Fibroblast of skin of right quadriceps (primary cell): ENCODE measurements around the gene LAMA3.
A peak's percentile ranks its signal among the peaks of the same experiment; 100 is the strongest.

Source experiments
- DNase-seq: peaks from one replicate; pipeline ENCODE4 v3.0.0-alpha.2; 2013

The LAMA3 gene

DNA sequence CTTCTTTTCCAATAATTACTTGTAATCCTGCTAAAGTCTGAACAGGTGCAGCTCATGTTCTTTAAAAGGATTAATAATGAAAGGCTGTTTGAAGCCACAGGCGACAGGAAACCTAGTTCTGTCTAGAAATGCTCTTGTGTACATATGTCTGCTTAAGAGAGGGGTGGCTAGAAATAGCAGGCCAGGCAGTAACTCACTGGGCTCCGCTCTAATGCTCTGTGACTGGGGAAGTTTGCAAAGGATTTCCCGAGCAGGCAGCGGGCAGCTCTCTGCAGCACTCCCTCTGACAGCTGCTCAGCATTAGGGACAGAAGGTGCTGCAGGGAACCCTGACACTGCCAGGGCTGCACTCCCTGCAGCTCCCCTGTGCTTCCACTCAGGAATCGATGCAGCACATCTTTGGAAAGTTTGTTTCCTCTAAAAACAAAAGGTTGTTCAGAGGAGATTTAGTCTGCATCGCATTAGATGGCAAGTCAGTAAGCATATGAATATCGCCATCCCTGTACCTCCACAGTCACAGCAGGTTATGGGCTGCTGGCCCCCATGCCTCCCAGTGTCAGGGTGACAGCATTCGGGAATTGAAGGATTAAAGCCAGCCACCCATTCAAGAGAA is 292.2 kb downstream of the LAMA3 start:
- DNase-seq, result no peak

DNA sequence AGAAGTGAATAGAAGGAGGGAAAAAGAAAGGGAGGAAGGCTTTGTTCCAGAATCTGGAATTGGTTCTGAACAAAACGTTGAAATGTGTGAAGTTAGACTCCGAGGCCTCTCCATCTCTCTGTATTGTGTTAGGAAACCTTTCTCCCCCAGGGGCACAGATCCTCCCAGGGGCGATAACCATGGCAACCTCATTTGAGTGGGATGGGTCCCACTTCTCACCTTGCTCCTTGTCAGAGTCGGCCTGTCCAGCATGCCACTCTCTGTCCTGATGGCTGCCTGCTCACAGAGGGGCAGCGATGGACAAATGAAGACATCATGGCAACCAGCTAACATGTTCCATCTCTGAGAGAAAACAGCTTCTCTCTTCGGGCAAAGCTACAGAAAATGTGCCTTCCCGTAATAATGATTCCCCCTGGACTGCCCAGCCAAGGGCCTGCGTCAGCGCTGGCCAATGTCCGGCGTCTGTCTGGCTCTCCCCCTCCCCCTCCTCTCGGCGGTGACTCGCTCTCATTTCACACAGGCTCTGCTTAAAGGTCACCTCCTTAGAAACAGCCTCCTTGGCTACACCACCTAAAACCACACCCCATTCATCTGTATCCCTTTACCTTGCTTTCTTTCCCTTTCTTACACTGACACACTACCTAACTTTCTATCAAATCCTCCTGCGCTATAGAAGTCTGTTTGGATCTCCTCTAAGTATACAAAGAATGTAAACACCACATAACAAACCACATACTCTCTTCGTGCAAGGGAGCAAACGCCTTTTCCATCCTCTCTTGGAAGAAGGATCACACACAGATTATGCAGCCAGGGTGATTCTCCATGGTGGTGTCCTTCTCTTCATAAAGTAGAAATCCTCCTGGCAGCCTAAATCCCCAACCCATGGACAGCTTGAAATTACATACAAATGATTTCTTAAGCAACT is 293.2 kb downstream of the LAMA3 start:
- peak; percentile 44 for DNase-seq

DNA sequence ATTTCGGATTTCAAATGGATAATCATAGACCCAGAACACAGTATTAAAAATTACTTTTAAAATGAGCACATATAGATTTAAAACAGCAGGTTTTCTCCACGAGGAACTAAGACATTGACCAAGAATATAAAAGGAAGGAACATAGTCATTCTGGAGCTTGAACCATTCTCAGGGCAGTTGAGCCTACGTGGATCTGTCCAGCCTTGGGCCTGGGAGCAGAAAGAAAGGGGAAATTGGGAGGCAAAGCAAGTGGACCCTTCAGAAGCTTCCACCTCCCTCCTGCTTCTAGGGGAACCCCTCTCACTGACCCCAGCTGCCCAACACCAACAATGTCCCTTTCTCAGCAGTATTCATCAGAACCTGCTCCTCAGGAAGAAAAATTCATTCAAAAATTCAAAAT is 293.9 kb downstream of the LAMA3 start:
- no peak for DNase-seq

DNA sequence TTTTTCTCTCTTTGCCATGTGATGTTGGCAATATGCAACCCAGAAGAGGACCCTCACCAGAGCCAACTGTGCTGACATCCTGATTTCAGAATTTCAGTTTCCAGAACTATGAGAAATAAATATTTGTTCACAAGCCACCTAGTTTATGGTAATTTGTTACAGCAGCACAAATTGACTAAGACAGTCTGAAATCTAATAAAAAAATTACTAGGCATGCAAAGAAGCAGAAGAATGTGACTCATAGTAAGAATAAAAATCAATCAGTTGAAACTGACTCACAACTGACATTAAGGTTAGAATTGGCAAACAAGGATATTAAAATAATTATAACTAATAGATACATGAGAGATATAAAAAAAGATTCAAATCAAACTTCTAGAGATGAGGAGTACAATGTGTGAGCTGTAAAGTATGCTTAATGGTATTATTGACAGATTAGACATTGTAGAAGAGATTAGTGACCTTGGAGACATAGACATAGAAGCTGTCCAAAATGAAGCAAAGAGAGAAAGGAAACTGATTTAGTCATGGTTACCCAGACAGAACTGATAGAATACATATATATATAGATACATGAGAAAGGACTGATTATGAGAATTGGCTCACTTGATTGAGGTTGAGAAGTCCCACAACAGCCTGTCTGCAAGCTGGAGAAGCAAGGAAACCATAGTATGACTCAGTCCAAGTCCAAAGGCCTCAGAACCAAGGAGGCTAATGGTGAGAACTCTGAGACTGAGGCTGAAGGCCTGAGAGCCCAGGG is 297.5 kb downstream of the LAMA3 start:
- no peak for DNase-seq

DNA sequence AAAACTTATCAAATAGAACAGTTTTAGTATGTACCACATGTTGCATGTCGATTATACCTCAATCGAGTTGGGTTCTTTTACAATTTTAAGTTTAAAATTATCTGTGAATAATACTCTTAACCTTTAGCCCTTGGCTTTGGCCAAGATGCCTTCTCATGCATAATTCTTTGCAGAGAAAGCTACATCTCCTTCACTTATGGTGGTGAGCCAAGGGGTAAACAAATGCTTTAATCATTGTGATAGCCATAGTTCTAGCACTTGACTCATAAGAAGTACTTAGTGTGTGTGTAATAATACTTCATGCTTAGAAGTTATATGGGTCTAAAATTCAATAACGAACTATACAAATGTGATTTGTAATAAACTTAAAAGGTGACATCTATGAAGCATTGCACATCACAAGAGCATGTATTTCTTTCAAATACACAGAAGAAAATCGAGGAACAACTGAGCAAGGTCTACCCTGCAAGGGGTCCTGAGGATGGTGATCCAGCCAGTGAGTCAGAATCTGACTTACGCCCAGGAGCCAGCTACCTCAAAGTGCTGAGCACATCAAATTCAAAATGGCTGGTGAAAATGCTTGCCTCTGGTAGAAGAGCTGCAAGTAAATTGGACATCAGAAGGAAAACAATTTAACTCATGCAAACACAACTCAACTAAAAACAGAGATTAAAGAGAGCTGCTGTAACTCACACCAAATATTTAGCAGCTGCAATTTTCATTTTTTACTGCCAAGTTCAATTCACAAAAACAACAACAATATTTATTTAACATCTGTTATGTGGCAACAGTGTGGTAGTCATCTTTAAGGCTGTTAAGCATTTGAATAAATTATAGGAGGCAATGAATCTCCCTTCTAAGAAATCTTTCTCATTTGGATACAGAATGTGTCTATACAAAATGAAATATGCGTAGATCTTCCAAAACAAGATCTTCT is 301.5 kb downstream of the LAMA3 start:
- peak; percentile 4 for DNase-seq

DNA sequence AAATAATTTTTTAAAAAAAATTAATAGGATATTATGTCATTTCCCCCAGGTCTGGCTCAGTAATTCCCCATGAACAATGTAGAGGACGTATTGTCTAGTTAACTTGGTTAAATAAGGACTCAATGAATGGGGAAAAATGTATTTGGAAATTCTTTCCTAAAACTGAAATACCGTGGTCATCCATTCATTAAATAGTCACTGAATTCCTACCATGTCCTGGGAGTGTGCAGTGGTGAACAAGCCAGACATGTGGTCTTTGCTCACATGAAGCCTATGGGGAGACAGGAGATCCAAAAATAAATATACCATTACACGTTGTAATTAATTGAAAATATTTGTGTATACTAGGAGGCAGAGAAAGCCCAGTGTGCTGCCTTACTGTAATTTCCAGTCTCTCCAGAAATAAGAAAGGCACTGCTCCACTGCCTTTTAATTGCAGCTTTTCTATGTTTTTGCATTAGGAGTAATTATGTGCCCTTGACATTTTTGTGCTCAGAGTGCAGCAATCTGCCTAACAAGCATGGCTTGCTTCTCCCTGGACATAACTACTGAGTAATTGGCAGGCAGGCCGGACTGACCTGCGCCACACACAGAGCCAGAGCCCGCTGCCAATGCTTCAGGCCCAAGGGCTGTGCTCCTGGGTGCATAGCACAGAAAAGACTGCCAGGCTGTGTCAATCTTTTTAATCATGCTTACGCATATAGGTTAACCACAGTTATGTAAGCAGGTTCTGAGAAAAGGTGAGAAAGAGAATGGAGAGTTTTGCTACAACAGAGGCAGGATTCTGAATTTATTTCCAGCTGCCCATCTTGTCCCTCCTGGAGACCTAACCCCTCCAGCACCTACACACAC is 303.1 kb downstream of the LAMA3 start:
- peak; percentile 50 for DNase-seq

DNA sequence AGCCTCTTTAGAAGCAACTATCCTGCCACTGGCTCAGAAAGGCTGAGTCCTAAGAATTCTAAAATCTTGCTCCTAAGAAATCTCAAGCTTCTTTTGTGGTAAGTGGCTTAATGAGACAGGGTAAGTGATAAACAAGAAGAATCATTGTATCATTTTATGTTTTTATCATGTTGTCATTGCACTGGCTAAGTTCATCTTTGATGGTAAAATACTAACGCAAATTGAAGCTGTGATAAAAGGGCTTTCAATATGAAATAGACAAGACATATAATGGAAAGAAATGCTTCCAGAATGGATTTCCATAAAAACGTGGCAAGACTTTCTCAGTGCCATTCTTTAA is 303.7 kb downstream of the LAMA3 start:
- no peak for DNase-seq

DNA sequence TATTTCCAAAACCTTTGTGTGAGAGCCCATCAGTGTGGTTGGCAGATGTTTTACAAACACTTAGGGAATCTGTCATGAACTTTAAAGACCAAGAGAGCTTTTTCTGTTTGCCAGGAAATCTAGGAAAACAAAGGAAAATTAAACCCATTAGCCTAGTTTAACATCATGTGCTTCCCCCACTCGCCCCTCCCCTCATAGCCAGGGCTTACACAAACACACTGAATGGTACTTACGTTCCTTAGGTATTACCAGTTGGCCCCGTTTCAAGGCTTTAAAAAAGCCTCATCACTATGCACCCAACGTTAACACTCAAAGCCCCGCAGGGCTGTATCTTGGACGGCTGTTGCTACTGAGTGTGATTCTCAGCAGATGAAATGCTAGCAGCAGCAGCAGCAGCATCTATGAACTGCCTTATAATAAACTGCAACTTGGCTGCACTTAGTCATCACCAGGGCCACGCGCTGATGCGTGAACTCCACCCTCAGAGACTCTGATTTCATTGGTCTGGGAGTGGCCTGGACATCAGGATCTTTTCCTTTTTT is 305.2 kb downstream of the LAMA3 start:
- DNase-seq, result peak; percentile 91

DNA sequence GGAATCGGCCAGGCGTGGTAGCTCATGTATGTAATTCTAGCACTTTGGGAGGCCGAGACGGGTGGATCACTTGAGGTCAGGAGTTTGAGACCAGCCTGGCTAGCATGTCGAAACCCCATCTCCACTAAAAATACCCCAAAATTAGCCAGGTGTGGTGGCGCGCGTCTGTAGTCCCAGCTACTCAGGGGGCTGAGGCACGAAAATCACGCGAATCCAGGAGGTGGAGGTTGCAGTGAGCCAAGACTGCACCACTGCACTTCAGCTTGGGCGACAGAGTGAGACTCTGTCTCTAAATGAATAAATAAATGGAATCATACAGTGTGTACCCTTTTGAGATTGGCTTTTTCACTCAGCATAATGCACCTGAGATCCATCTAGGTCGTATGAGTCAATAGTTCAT is 305.9 kb downstream of the LAMA3 start:
- no peak for DNase-seq

DNA sequence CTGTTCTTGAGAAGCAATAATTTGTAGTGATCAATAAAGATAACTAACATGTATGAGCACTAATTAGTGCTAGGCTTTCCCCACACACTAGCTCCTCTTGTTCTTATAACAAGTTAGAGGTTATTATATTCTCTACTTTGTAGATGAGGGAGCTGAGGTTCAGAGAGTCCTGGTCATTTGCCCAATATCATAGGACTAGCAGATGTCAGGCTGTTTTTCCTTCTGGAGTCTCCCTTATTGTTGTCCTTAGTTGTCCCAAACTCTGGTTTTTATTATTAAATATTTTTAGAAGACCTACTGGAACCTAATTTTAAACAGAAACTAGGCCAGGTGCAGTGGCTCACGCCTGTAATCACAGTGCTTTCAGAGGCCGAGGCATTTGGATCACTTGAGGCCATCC is 308.8 kb downstream of the LAMA3 start:
- no peak for DNase-seq

DNA sequence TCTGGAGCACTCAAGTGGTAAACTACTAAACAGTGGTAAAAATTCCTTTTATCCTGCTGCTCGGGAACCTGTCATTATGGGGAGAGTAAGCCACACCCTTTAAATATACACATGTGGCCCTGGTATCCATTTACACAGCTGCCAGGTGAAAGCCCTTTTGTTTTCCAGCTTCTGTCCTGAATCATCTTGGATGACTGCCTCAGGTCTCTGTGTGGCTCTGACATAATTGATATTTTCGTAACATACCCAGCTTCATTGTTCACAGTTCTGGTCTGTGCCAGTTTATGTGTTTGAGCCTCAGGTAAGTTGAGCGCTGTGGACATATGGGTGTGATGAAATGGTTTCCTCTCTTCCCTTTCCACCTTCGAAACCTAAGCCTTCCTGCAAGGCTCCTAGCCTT is 309.6 kb downstream of the LAMA3 start:
- DNase-seq, result no peak

DNA sequence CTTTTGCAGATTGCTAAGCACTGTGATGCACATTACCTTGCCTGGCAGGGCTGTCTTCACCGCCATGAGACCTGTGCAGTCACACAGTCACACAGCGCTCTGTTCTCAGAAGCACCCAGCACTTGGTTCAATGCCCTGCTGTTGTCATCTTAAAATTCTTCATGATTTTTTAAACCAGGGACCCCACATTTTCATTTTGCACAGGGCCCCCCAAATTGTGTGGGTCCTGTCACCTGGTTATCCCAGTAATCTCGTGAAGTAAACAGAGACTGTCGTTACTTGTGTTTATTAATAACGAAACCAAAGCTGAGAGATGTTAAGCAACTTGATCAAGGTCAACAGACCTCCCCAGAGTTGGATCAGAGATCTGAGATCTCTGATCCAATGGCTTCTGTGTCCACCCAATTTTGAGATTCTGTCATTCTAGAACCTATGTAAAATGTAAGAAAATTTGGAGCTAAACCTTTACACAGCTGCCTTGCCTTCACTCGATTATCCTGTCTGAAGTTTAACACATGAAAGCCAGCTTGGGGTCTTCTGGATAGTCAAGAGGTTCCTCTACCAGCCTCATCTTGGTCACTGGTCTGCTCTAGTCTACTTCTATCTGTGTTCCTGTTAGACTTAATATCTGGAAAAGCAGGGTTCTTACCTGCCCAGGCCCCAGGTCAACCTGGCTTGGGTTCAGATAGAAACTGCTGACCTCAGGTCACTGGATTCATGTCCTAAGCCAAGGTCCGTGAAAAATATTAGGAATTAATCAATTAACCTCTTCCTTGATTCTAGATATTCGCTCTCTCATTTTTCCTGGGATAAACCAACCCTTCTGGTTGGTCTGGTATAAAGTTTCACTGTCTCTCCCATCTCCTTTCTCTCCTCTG is 311.6 kb downstream of the LAMA3 start:
- DNase-seq, result no peak

DNA sequence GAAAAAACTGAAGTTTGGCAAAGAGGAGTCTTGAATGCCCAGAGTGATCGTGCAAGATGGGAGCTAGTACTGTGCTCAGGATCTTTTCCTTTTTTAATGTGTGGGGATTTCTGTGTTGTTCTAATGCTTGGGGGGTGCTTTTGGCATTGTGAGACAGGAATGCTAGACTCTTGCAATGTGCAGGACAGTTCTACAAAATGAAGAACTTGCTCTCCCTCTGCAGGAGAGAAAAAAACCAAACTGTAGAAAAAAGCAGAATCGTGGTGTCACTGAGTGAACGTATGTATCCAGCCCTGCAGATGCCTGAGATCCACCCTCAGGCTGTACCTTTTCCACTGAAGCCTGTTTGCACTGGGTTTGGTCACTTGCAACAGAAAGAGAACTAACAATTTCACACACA is 313.2 kb downstream of the LAMA3 start:
- DNase-seq, result no peak

DNA sequence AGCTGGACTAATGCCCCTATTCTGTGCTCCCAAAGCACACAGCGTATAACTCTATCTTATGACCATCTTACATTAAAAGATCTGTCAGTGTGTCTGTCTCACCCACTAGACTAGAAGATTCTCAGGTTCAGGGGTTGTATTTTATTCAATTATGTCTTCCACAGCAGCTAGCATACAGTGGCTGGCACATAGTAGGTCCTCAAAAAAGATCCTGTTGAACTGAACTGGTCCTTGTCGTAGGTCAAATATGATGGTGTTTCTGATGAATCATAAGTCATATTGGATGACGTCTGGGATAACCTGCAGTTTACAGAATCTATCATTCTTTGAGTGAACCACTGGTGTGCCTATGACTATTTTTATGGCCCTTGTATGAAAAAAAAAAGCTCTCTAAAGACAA is 314.0 kb downstream of the LAMA3 start:
- no peak for DNase-seq

DNA sequence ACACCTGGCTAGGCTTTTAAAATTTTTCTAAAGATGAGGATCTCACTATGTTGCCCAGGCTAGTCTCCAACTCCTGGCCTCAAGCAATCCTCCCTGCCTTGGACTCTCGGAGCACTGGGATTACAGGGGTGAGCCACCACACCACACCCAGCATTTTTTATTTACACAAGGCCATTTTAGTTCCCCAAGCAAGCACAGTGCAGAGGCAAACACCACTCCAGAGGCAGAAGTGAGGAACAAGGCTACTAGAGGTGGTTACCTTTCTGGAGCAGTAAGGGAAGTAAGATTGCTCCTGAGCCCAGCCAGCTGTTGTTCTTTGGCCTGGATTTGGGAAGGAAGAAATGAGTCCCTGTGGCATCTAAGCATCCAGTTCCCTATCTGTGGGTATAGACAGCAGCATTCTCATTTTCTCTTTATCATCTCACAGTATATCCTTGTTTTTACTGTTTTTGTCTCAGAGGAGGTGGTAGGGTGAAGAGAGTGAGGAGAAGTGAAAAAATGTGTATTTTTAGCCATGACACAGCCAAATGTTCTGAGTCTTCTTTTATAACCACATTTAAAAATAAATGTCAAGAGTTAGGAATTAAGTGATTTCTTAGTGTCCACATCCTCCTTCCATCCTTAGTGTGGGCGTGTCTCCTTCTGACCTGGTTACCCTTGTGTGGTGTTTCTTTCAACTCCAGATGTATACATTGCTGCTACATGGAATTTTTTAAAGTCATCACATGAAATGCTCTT is 314.8 kb downstream of the LAMA3 start:
- DNase-seq, result no peak
